Left lung (tissue), 10 donors: ENCODE data around the gene PCDHB6. TPM values are rescaled to one million over a fixed set of nuclear protein-coding genes. Genes with fewer than 3 reads are reported as not detected.
"Not testable (repeated sequence)": the region's sequence is repeated elsewhere in the genome, so short reads cannot be mapped to it uniquely, and the experiment has no call there.

ENCODE experiments used
- ATAC-seq: fragments of 200-7000 bp; cut with Tn5 transposase; one replicate; pipeline ENCODE4 v1.9.1; 2020; ENCODE audit warnings: moderate library complexity
- DNase-seq, 4 donors: peaks; one replicate each; pipeline ENCODE4 v3.0.0-alpha.2; 2013 to 2020
- H3K27ac ChIP-seq, 2 donors: fragments of 200-600 bp; sonication (generic) in 1 of 2; one replicate each; pipeline versions ENCODE4 v1.5.0 to v1.8.0; 2020 to 2021
- H3K27me3 ChIP-seq, 2 donors: fragments of 200-600 bp; sonication (generic) in 1 of 2; one replicate each; pipeline versions ENCODE4 v1.5.0 to v1.8.0; 2020 to 2021
- H3K36me3 ChIP-seq, 2 donors: fragments of 200-600 bp; sonication (generic) in 1 of 2; one replicate each; pipeline versions ENCODE4 v1.5.0 to v1.8.0; 2020 to 2021
- H3K4me1 ChIP-seq, 2 donors: fragments of 200-600 bp; one replicate each; pipeline ENCODE4 v1.8.0; 2021
- H3K4me3 ChIP-seq, 2 donors: fragments of 200-600 bp; sonication (generic) in 1 of 2; one replicate each; pipeline versions ENCODE4 v1.5.0 to v1.8.0; 2020 to 2021; ENCODE audit warnings: mild to moderate bottlenecking in 1 of 2
- H3K9me3 ChIP-seq, 2 donors: fragments of 200-600 bp; sonication (generic) in 1 of 2; one replicate each; pipeline versions ENCODE4 v1.5.0 to v1.8.0; 2020 to 2021
- intact Hi-C, 2 donors: fragments of 100-400 bp; cut with DNase I; formaldehyde crosslinking; loops; one replicate each; pipeline versions ENCODE4 v1.11.2 to v1.14.2; 2022
- polyA plus RNA-seq, 6 donors: library from polyadenylated mRNA; unstranded; fragments of 120-200 nt; gene quantifications; one replicate each; pipeline ENCODE4 v1.2.1, GENCODE V29; 2013; ENCODE audit not compliant: insufficient read length in 6 of 6
- total RNA-seq, 2 donors: library from RNA; stranded (reverse); fragmentation: NEBNext Ultra II Directional; extraction: Animal tissue kit (Norgen Biotek cat#: 25700); gene quantifications; one replicate each; pipeline ENCODE4 v1.2.1, GENCODE V29; 2021
- TF ChIP-seq, protein P1 (sequence below), 2 donors: fragments of 200-600 bp; sonication (generic) in 1 of 2; IDR thresholded peaks; one replicate each; pipeline versions ENCODE4 v1.5.0 to v1.8.0; 2021; ENCODE audit warnings: antibody characterized with exemption in 2 of 2
- donor health status: DM: no; HTN: yes; CAD: no.
- donor health status: DM: no; HTN: no; CAD: no.

PCDHB6 gene
- total and polyA plus RNA-seq, 8 donors: 0.73 to 3.3 (median 2.7) TPM

DNA sequence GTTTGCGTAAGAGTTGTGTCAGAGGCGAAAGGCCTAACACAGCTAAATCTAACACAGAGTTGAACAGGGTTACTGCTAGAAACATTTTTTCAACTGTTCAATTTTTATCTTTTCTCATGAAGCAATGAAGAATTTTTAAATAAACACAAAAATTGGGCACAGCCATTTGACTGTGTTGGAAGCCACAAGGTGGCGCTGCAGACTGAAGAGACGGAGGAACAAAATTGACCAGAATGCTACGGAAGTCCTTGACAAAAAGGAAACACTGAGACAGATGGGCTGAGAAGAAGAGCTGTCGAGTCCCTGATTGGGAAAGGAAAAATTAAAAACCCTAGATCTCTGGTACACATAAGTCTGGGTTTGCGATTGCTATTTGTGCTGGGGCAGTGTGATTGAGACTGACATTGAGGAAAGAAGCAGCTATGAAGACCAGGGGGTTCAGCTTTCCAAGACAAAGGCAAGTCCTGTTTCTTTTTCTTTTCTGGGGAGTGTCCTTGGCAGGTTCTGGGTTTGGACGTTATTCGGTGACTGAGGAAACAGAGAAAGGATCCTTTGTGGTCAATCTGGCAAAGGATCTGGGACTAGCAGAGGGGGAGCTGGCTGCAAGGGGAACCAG is 37.1 kb downstream of the PCDHB6 start, which contains the start of gene PCDHB9:
Gene PCDHB9, plus strand, starts transcription at position 265 of the 616 bp plus-strand sequence. Its CDS starts 158 bp downstream, at position 423.
- no peaks in the 10 kb centered on the region for H3K4me1 ChIP-seq
- H3K36me3 ChIP-seq: no peaks in the 10 kb centered on the region
- TF ChIP-seq, protein P1, sequence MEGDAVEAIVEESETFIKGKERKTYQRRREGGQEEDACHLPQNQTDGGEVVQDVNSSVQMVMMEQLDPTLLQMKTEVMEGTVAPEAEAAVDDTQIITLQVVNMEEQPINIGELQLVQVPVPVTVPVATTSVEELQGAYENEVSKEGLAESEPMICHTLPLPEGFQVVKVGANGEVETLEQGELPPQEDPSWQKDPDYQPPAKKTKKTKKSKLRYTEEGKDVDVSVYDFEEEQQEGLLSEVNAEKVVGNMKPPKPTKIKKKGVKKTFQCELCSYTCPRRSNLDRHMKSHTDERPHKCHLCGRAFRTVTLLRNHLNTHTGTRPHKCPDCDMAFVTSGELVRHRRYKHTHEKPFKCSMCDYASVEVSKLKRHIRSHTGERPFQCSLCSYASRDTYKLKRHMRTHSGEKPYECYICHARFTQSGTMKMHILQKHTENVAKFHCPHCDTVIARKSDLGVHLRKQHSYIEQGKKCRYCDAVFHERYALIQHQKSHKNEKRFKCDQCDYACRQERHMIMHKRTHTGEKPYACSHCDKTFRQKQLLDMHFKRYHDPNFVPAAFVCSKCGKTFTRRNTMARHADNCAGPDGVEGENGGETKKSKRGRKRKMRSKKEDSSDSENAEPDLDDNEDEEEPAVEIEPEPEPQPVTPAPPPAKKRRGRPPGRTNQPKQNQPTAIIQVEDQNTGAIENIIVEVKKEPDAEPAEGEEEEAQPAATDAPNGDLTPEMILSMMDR (IDR thresholded peaks at IDR 0.05): no peak
- intact Hi-C loops: no loop called here
- ATAC-seq (no peak), DNase-seq (peak in 1 of 4 donors; percentile 24)
- peaks cover 0 to 63% of the 10 kb centered on the region in 2 donors for H3K9me3 ChIP-seq
- no peak within 1 kb of the TSS for H3K27ac ChIP-seq
- H3K4me3 ChIP-seq: no peak within 1 kb of the TSS
- peaks cover 3 to 47% of the 10 kb centered on the region in 2 donors for H3K27me3 ChIP-seq

DNA sequence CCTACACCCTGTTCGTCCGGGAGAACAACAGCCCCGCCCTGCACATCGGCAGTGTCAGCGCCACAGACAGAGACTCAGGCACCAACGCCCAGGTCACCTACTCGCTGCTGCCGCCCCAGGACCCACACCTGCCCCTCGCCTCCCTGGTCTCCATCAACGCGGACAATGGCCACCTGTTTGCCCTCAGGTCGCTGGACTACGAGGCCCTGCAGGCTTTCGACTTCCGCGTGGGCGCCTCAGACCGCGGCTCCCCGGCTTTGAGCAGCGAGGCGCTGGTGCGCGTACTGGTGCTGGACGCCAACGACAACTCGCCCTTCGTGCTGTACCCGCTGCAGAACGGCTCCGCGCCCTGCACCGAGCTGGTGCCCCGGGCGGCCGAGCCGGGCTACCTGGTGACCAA is 38.8 kb downstream of the PCDHB6 start:
- ATAC-seq, H3K27ac ChIP-seq, intact Hi-C loops, H3K4me1 ChIP-seq, H3K36me3 ChIP-seq, DNase-seq, H3K4me3 ChIP-seq: not testable (repeated sequence)
- Histone ChIP-seq H3K9me3 (peaks cover 0 to 59% of the 10 kb centered on the region in 2 donors), H3K27me3 (peaks cover 3 to 43% of the 10 kb centered on the region in 2 donors)

DNA sequence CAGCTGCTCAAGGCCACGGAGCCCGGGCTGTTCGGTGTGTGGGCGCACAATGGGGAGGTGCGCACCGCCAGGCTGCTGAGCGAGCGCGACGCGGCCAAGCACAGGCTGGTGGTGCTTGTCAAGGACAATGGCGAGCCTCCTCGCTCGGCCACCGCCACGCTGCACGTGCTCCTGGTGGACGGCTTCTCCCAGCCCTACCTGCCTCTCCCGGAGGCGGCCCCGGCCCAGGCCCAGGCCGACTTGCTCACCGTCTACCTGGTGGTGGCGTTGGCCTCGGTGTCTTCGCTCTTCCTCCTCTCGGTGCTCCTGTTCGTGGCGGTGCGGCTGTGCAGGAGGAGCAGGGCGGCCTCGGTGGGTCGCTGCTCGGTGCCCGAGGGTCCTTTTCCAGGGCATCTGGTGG is 39.3 kb downstream of the PCDHB6 start:
- peak in 1 of 4 donors; percentile 54 for DNase-seq
- ATAC-seq, intact Hi-C loops, H3K4me1 ChIP-seq, H3K4me3 ChIP-seq, H3K36me3 ChIP-seq, H3K27ac ChIP-seq: not testable (repeated sequence)
- H3K9me3 ChIP-seq: peaks cover 0 to 58% of the 10 kb centered on the region in 2 donors
- H3K27me3 ChIP-seq: peaks cover 3 to 43% of the 10 kb centered on the region in 2 donors

DNA sequence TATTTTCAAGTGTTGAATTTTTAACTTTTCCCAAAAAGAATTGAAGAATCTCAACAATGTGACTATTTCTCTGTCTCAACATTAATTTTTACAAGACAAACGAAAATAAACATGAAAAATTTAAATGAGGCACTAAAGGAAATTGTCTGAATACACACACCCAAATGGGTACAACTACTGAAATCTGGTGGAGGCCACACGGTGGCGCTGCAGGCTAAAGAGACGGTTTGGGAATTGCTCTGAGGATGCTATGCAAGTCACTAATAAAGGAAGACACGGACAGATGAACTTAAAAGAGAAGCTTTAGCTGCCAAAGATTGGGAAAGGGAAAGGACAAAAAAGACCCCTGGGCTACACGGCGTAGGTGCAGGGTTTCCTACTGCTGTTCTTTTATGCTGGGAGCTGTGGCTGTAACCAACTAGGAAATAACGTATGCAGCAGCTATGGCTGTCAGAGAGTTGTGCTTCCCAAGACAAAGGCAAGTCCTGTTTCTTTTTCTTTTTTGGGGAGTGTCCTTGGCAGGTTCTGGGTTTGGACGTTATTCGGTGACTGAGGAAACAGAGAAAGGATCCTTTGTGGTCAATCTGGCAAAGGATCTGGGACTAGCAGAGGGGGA is 42.4 kb downstream of the PCDHB6 start, which contains the start of gene PCDHB10:
Gene PCDHB10, plus strand, starts transcription at position 244 of the 616 bp plus-strand sequence. Its CDS starts 200 bp downstream, at position 444.
- intact Hi-C loops: no loop called here
- peaks cover 0 to 72% of the 10 kb centered on the region in 2 donors for H3K9me3 ChIP-seq
- DNase-seq (peak in 1 of 4 donors; percentile 29), ATAC-seq (no peak)
- TF ChIP-seq, protein P1 (IDR thresholded peaks at IDR 0.05): peak in 1 of 2 donors; percentile 13
- no peaks in the 10 kb centered on the region for H3K4me1 ChIP-seq
- H3K4me3 ChIP-seq: no peak within 1 kb of the TSS
- H3K36me3 ChIP-seq: no peaks in the 10 kb centered on the region
- no peak within 1 kb of the TSS for H3K27ac ChIP-seq
- H3K27me3 ChIP-seq: peaks cover 3 to 38% of the 10 kb centered on the region in 2 donors

DNA sequence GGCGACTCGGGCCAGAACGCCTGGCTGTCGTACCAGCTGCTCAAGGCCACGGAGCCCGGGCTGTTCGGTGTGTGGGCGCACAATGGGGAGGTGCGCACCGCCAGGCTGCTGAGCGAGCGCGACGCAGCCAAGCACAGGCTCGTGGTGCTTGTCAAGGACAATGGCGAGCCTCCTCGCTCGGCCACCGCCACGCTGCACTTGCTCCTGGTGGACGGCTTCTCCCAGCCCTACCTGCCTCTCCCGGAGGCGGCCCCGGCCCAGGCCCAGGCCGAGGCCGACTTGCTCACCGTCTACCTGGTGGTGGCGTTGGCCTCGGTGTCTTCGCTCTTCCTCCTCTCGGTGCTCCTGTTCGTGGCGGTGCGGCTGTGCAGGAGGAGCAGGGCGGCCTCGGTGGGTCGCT is 44.5 kb downstream of the PCDHB6 start:
- not testable (repeated sequence) for ATAC-seq, H3K4me3 ChIP-seq
- H3K9me3 ChIP-seq: peaks cover 5 to 86% of the 10 kb centered on the region in 2 donors

DNA sequence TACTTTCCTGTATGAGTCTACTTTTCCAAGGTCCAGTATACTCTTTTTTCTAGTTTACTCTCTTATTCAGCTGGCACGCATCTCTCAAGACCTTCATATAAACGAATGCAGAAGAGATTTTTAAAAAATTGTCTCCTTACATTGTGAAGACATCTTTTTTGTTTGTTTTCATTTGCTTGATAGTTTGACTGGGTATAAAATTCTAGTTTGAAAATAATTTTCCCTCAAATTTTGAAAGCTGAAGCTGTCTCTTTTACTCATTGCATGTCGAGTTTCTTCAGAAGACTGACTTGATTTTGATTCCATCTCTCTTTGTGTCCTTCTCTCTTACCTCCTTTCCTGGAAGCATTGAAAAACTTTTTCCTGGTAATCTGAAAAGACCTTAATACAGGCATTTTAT is 46.5 kb downstream of the PCDHB6 start:
- Histone ChIP-seq H3K36me3 (no peaks in the 10 kb centered on the region), H3K27ac (no peak overlapping the region), H3K27me3 (peaks cover 0 to 36% of the 10 kb centered on the region in 2 donors), H3K9me3 (peaks cover 5 to 84% of the 10 kb centered on the region in 2 donors), H3K4me3 (no peak overlapping the region), H3K4me1 (no peaks in the 10 kb centered on the region)
- intact Hi-C loops: no loop called here
- DNase-seq: no peak
- TF ChIP-seq, protein P1 (IDR thresholded peaks at IDR 0.05): no peak
- ATAC-seq: no peak

More for the DNA sequence above, 44.5 kb downstream of the PCDHB6 start:
- H3K36me3 ChIP-seq, DNase-seq, H3K27ac ChIP-seq, H3K4me1 ChIP-seq, intact Hi-C loops: not testable (repeated sequence)
- H3K27me3 ChIP-seq: peaks cover 3 to 29% of the 10 kb centered on the region in 2 donors
